AG20443 (cell line): ENCODE data around the gene TNK2.
A peak's percentile ranks its signal among the peaks of the same experiment; 100 is the strongest.
"Not testable (repeated sequence)": the region's sequence is repeated elsewhere in the genome, so short reads cannot be mapped to it uniquely, and the experiment has no call there.

Experiments
- DNase-seq: peaks from one replicate; pipeline ENCODE4 v3.0.0; 2012; ENCODE audit warnings: low spot score, mixed read lengths

Gene TNK2

GRCh38 chr3:195850857-195851543 is 57.4 kb downstream of the TNK2 start:
- peak; percentile 94 for DNase-seq

DNA sequence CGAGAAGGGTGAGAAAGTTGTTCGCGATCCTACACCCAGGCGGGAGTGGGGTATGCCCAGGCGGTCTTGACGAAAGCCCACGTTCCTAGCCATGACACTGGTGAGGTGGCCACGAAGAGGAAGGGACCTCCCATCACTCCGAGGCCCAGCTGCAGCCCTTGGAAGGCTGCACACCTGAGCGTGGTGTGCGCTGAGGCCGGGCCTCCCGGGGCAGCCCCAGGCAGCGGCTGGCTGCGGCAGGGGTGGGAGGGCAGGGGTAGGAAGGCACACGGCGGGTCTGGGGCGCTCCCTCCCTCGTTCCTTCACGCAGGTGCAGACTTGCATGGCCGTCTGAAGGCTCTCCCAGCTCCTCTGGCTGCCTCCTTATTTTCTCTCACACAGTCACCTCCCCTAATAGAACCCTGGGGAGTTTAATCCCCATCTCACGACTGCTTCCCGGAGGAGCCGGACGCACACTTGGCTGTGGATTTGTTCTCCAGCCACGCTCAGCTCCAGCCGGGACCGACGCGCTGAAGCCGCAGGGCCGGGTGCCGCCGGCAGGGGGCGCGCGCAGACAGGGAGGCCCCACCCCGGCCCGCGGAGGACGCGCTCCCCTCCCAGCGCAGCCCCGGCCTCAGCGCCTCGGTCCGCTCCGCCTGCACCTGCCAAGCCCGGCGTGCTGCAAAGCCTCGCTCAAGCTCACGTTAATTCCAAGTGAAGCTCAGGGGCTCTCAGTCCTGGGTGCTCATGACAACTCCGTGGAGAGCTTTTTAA is 58.9 kb downstream of the TNK2 start:
- no peak for DNase-seq

- DNase-seq, result peak; percentile 21
Observed at GRCh38 chr3:195847055-195847950, 61.0 kb downstream of the TNK2 start.

DNA sequence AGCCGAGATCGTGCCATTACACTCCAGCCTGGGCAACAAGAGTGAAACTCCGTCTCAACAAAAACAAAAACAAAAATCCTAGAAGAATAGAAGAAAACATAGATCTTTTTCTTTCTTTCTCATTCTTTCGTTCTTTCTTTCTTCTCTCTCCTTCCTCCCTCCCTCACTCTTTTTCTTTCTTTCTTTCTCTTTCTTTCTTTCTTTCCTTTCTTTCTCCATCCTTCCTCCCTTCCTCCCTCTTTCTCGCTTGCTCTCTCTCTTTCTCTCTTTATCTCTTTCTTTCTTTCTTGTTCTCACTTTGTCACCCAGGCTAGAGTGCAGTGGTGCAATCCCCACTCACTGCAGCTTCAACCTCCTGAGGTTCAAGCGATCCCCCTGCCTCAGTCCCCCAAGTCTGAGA is 62.9 kb downstream of the TNK2 start:
- no peak for DNase-seq

DNA sequence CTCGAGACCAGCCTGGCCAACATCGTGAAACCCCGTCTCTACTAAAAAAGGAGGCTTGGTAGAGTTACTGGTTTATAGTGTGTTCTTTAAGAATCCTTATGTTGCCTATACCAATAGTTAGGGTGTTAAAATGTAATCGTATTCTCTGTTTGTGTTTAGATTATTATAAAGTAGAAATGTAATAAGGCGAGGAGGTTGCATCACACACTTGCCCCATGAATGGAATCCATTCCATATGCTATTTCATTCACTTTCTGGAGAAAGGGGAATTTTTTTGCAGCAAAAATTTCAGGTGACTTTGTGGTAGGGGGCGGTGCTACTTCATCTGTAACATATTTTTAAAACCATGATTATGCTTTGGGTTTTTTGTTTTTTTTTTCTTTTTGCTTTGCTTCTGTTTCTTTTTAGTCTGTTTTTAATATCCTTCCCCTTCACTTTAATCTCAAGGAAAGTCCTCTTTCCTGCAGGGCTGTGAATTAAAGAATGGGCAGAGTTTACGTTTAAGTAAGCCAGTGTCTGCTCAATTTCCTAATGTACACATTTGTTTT is 63.6 kb downstream of the TNK2 start:
- DNase-seq, result no peak

DNA sequence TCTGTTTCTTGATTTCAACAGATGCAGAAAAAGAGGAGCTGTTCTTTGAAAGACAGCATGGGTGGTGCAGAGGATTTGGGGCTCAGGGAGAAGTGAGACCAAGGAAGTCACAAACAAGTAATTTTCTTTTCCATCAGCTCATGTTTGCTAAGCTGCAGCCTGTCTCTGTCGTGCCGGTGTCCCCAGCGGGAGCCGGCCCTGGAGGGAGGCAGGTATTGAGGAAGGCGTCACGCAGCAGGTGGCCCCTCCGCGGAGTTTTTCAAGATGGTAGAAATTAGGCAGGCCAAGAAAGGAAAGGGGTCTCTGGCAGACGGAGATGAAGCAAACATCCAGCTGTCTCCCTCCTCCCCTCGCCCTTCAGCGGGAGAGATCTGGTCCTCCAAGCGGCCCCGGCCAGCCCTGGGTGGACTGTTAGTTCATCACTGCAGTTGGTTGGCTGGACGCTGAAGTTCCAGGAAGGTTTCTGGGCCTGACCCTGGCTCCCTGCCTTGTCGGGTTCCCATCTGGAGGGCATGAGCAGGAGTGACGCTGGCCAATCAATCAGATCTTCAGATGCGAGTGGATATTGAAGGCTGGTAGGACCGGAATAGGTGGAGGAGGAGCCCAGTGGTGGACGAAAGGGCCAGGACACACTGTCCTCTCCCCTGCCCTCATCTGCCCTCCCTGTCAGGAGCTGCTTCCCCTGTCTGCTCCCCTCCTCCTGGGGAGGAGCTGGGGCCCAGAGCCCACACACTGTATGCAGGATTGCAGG is 68.9 kb downstream of the TNK2 start:
- no peak for DNase-seq

- no peak for DNase-seq
Observed at GRCh38 chr3:195838714-195839113, 69.6 kb downstream of the TNK2 start.

- no peak for DNase-seq
Observed at GRCh38 chr3:195836476-195837135, 71.7 kb downstream of the TNK2 start.

GRCh38 chr3:195835791-195836190 is 72.6 kb downstream of the TNK2 start:
- no peak for DNase-seq

GRCh38 chr3:195834675-195835583 is 73.4 kb downstream of the TNK2 start:
- no peak for DNase-seq

DNA sequence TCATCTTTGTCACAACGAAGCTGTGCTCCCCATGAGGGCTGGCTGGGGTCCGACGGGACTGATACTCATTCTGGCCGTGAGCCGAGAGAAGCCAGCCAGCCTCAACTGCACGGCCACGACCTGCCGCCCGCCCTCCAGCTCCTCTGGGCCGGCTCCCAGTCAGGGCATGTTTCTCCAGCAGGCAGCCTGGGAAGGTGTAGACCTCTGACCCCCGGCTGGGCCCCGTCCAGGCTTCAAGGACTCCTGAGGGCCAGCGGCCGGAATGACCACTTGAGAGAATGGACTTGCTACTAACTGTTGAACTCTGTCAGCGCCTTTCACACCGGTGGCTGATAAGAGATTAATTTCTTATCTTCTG is 78.5 kb downstream of the TNK2 start:
- no peak for DNase-seq

DNA sequence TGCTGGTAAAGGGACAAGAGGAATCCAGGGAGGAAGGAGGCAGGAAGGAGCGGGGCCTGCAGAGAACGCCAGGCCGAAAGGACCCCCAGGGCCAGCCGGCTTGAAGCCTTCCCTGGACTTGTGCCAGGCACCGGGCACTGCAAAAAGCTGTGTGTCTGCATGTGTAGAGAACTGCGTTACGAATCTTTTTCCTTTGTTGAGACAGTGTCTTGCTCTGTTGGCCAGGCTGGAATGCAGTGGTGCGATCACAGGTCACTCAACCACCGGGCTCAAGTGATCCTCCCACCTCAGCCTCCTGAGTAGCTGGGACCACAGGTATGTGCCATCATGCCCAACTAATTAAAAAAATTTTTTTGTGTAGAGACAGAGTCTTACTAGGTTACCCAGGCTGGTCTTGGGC is 79.6 kb downstream of the TNK2 start:
- DNase-seq, result no peak

- DNase-seq, result no peak
Observed at GRCh38 chr3:195825857-195826804, 82.2 kb downstream of the TNK2 start.

DNA sequence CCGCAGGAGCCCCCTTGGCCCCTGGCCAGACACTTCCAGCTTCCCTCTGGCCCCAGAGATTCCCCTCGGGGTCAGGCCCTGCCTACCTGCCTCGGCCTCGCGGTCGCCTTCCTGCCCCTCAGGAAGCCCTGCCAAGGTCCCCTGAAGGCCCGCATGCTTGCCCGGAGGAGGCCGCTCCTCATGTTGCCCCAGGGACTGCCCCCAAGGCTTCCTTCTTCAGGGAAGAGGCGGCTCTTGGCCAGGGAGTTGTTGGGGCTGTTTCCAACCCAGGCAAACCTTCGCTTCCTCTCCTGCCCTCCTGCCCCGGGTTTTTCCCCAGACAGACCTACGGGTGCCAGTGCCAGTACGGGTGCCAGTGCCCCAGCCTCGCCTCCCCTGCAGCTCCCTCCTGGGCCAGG is 83.2 kb downstream of the TNK2 start:
- no peak for DNase-seq

DNA sequence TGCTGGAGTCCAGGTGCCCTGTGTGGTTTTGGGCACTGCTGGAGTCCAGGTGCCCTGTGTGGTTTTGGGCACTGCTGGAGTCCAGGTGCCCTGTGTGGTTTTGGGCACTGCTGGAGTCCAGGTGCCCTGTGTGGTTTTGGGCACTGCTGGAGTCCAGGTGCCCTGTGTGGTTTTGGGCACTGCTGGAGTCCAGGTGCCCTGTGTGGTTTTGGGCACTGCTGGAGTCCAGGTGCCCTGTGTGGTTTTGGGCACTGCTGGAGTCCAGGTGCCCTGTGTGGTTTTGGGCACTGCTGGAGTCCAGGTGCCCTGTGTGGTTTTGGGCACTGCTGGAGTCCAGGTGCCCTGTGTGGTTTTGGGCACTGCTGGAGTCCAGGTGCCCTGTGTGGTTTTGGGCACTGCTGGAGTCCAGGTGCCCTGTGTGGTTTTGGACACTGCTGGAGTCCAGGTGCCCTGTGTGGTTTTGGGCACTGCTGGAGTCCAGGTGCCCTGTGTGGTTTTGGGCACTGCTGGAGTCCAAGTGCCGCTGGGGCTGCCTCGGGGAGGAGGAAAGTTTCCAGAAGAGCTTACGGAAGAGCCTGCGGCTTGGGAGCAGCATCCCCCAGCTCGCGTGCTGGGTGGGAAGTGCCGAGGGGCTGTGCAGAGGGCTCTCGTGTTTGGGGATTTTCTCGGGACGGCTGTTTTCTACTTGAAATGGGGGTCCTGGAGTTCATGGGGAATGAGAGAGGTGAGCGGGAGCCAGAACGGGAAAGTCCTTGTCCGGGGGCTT is 83.7 kb downstream of the TNK2 start:
- DNase-seq, result not testable (repeated sequence)

DNA sequence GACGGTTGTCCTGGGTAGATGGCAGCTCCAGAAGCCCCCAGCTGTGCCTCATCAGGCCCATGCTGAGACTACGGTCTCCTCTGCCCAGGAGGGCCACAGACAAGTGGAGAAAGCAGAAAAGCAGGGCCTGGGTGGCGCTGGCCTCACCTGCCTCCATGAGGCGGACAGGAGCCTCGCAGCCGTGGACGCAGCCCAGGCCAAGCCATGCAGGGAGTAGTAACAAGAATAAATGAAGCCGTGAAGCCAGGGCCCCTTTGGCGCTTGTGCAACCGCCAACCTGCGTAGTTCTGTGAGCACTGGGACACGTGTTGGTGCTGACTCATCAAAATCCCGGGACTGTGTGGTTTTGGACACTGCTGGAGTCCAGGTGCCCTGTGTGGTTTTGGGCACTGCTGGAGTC is 84.4 kb downstream of the TNK2 start:
- no peak for DNase-seq

- no peak for DNase-seq
Observed at GRCh38 chr3:195823280-195823679, 85.1 kb downstream of the TNK2 start.

- no peak for DNase-seq
Observed at GRCh38 chr3:195822131-195822696, 86.1 kb downstream of the TNK2 start.
